HG03064 (cell line): Measurements from ENCODE around the gene DDC.
"Not testable (repeated sequence)": the region's sequence is repeated elsewhere in the genome, so short reads cannot be mapped to it uniquely, and the experiment has no call there.

Experiments used
- ATAC-seq: cut with Tn5 transposase; IDR thresholded peaks from one replicate; pipeline ENCODE4 v1.9.1; 2021; ENCODE audit warnings: low read depth; ENCODE audit not compliant: unreplicated experiment

DDC gene

GRCh38 chr7:50556247-50556991 lies 8.8 kb downstream of the DDC start:
- ATAC-seq = no peak

GRCh38 chr7:50555594-50556140 lies 9.5 kb downstream of the DDC start:
- no peak for ATAC-seq

- no peak for ATAC-seq
These were observed 10.5 kb downstream of the DDC start for GRCh38 chr7:50554431-50555322.

- ATAC-seq = no peak
These were observed 11.2 kb downstream of the DDC start for GRCh38 chr7:50553973-50554372.

DNA sequence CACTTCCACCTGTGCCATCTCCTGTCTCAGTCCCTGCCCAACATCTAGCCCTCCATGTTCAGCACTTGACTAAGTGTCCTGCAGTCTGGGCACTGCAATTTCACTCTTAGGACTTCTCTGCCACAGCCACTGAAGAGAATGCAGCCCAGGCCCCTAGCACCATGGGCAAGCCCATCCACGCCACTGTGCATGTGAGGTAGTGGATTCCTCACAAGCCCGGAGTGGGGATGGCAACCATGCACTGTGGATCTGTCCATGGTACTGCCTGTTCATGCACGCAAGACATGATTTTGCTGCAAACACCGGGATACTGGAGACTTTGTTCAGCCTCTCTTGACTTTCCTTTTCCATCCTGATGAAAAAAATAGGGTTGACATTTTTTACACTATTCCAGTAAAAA lies 12.3 kb downstream of the DDC start:
- ATAC-seq = no peak

GRCh38 chr7:50552139-50552538 lies 13.1 kb downstream of the DDC start:
- no peak for ATAC-seq

- not testable (repeated sequence) for ATAC-seq
These were observed 19.6 kb downstream of the DDC start for GRCh38 chr7:50545613-50546012.

- no peak for ATAC-seq
These were observed 20.2 kb downstream of the DDC start for GRCh38 chr7:50544992-50545391.

DNA sequence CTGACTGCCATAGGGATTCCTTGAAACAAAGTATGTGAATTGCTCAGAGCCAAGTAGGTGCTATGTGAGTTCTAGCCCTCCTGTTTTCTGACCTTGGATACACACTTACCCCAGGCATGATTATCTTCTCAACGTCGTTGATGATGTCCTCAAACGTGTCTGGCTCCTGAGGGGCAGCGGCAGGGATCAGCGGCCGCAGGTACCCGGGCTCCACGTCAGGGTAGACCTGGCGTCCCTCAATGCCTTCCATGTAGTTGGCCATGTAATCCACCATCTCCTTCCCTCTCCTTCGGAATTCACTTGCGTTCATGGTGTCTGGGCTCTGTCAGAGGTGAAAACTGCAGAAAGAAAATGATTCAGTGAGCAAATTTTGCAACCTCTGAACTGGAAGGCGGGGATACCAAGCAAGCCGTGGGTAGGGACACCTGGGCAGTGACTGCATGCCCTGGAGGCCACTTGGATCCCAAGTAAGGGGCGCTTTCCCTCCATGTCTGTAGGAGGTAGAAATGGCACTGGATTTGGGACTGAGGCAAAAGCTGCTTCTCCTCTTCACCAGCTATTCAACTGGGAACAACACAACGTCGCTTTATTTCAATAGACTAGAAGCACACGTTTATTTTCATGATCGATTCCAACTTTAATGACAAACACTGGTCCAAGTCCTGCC lies 21.3 kb downstream of the DDC start:
- ATAC-seq = no peak

- ATAC-seq = no peak
These were observed 23.1 kb downstream of the DDC start for GRCh38 chr7:50542132-50542531.

DNA sequence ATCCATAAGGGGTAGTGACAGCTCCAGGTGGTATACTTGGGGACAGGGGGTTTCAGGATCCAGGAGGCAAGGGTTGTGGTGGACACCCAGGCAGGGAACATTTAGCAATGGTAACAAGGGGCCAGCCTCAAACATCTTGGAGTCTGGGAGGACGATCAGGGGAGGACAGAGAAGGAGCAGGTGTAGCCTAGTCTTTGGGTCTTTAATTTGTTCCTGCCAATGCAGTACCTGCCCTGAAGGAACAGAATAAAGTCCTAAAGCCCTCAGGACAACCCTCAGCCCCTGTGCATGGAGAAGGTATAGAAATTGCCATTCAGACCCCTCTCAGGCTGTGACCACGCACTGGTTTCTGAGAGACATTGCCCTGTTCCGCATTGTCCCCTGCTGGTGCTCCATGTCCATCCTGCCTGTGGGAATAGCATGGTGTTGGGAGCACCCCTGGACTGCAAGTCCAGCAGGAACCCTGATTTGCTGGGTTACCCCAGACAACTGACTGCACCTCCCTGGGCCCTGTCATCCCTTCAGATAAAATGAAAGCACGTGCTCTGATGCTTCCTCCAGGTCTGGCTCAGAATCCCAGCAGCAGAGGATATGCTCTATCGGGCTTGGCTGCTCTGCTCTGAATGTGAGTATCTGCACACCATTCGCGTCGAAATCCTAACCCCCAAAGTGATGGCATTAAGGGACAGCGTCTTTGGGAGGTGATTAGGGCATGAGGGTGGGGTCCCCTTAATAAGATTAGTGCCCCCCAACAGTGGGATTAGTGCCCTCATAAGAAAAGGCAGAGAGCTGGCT lies 24.2 kb downstream of the DDC start:
- no peak for ATAC-seq

- ATAC-seq = no peak
These were observed 25.5 kb downstream of the DDC start for GRCh38 chr7:50539725-50540124.

GRCh38 chr7:50538478-50538877 lies 26.7 kb downstream of the DDC start:
- no peak for ATAC-seq

DNA sequence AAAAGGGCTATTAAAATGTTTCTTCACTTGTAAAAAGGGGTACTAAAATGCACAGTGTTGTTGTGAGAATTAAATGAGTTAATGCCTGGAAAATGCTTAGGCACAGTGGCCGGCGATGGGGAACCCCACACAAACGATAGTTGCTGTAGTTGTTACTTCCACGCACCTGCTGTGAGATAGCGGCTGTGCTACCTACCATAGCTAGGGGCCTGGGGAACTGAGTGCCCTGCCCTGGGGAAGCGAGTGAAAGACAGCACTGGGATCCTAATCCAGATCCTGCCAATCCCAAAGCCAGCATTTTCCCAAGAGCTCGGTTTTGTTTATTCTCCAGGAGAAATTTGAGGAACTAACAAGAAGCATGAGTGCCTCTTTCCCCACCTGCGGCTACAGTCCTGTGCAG lies 27.8 kb downstream of the DDC start:
- no peak for ATAC-seq

DNA sequence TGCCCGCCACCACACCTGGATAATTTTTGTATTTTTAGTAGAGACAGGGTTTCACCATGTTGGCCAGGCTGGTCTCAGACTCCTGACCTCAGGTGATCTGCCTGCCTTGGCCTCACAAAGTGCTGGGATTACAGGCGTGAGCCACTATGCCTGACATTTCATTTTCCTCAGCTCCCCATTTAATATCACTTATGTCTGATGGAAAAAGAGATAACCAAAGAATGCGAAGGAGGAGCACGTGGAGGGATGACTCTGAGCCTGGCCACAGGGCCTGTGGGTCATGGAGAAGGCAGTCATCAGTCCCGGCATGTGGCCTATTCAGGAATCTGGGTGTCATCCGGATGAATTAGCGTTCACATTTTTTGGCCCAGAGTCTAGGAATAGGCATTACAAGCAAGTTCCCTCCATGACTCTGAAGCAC lies 29.9 kb downstream of the DDC start:
- ATAC-seq = not testable (repeated sequence)

GRCh38 chr7:50534690-50535290 lies 30.4 kb downstream of the DDC start:
- no peak for ATAC-seq

GRCh38 chr7:50533866-50534265 lies 31.3 kb downstream of the DDC start:
- ATAC-seq = no peak

GRCh38 chr7:50531928-50532327 lies 33.3 kb downstream of the DDC start:
- no peak for ATAC-seq

DNA sequence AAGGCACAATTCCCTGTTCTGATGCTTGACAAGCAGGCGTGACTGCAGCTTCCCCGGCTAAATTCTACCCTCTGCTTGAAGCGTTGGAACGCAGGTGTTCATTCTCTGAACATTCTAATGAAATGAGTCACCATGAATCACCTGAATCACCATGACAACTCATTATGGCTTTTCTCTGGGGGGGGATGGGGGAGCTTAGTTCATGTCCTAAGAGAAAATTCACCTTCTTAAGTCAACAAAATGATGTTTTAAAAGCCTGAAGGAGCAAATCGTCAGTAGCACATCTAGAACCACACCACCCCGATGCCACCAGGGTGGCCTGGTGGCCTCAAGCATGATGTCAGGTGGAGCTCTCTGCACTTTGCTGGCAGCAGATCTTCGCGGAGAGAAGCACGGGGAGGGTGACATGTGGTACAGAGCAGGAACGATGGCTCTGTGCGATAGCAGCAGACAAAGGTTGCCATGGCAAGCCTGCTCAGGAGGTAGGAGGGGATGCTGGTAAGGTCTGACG lies 33.7 kb downstream of the DDC start:
- no peak for ATAC-seq

DNA sequence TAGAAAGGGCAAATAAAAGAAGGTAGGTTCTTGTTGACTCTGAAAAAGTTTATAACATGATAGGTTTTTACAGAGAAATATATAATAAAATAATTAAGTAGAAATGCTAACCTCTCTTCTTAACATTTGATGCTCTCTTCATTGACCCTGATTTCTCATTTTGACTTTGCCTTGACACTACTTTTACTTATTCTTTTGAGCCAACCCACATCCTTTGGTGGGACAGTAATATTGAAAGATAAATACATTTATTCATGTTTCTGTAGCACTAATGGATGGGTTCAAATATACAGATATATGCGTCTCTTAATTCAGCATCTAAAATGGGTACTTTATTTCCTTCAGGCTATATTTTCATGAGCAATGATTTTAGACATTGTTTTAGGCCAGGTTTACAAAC lies 34.4 kb downstream of the DDC start:
- ATAC-seq = no peak
